Spleen (tissue), 11 donors: Measurements from ENCODE around the gene PLPP7. TPM values are rescaled to one million over a fixed set of nuclear protein-coding genes. Genes with fewer than 3 reads are reported as not detected.
A peak's percentile ranks its signal among the peaks of the same experiment; 100 is the strongest.

Experiments
- DNase-seq: peaks from one replicate; pipeline ENCODE4 v3.0.0-alpha.2; 2020
- H3K27ac ChIP-seq, 8 donors: fragments of 200-600 bp; sonication (generic) in 7 of 8; 1 replicate in 4 of 8; 2 replicates in 4 of 8; pipeline versions ENCODE4 v1.5.0 to v1.8.0; 2016 to 2021; ENCODE audit warnings: inconsistent platforms in 4 of 8, mild to moderate bottlenecking in 4 of 8, moderate library complexity in 1 of 8
- H3K27me3 ChIP-seq, 7 donors: fragments of 200-600 bp; sonication (generic) in 6 of 7; replicated peaks in 1 of 7; 1 replicate in 4 of 7; 2 replicates in 3 of 7; pipeline versions ENCODE4 v1.5.0 to v1.8.0; 2016 to 2021; ENCODE audit warnings: inconsistent platforms in 3 of 7, mild to moderate bottlenecking in 1 of 7
- H3K36me3 ChIP-seq, 6 donors: fragments of 200-600 bp; sonication (generic) in 5 of 6; 1 replicate in 4 of 6; 2 replicates in 2 of 6; pipeline versions ENCODE4 v1.5.0 to v1.8.0; 2016 to 2021; ENCODE audit warnings: inconsistent platforms in 2 of 6
- H3K4me1 ChIP-seq, 6 donors: fragments of 200-600 bp; sonication (generic) in 5 of 6; 1 replicate in 3 of 6; 2 replicates in 3 of 6; pipeline versions ENCODE4 v1.5.0 to v1.8.0; 2016 to 2021; ENCODE audit warnings: inconsistent platforms in 3 of 6
- H3K4me3 ChIP-seq, 8 donors: fragments of 200-600 bp; sonication (generic) in 7 of 8; 1 replicate in 4 of 8; 2 replicates in 4 of 8; pipeline versions ENCODE4 v1.5.0 to v1.8.0; 2016 to 2021; ENCODE audit warnings: inconsistent platforms in 4 of 8, mild to moderate bottlenecking in 4 of 8, moderate library complexity in 2 of 8
- H3K9me3 ChIP-seq, 8 donors: fragments of 200-600 bp; sonication (generic) in 7 of 8; 1 replicate in 4 of 8; 2 replicates in 4 of 8; pipeline versions ENCODE4 v1.5.0 to v1.8.0; 2016 to 2021; ENCODE audit warnings: inconsistent platforms in 4 of 8
- POLR2A ChIP-seq, 3 donors: fragments of 450-650 bp; IDR thresholded peaks; one replicate each; pipeline ENCODE4 v1.5.1; 2017; ENCODE audit warnings: antibody characterized with exemption in 3 of 3, mild to moderate bottlenecking in 1 of 3
- POLR2AphosphoS5 ChIP-seq, 3 donors: sonication (generic); formaldehyde crosslinking; IDR thresholded peaks; one replicate each; pipeline ENCODE4 v1.5.1; 2017; ENCODE audit warnings: antibody characterized with exemption in 3 of 3
- WGBS, 5 donors: extraction: QIAGEN DNeasy Blood & Tissue Kit in 3 of 5; methylation state at CpG; one replicate each; pipeline versions ENCODE4 v1.1.5 to v1.1.7; 2013 to 2018; 5-methylcytosine and 5-hydroxymethylcytosine counted together
- intact Hi-C: fragments of 100-400 bp; cut with DNase I; formaldehyde crosslinking; loops from one replicate; pipeline ENCODE4 v1.15.0; 2023; ENCODE audit warnings: low total_unique reads
- polyA plus RNA-seq, 3 donors: library from polyadenylated mRNA; stranded (reverse); fragments of 200-250 nt; gene quantifications; one replicate each; pipeline ENCODE4 v1.2.1, GENCODE V29; 2013
- total RNA-seq, 7 donors: library from RNA; depleted of rRNA in 3 of 7; stranded (reverse); fragments of >200 nt in 3 of 7; fragmentation: NEBNext Ultra II Directional in 4 of 7; extraction: Animal tissue kit (Norgen Biotek cat#: 25700) in 4 of 7; gene quantifications; one replicate each; pipeline versions ENCODE4 v1.1.0 to v1.2.1, GENCODE V29; 2016 to 2021
- TF ChIP-seq, protein P1 (sequence below), 11 experiments: fragments of 200-600 bp in 7 of 11; fragments of 450-650 bp in 4 of 11; sonication (generic) in 4 of 11; IDR thresholded peaks in 8 of 11; conservative IDR thresholded peaks in 3 of 11; 1 replicate in 7 of 11; 2 replicates in 4 of 11; pipeline versions ENCODE4 v1.4.0 to v1.8.0; 2016 to 2021; ENCODE audit warnings: antibody characterized with exemption in 11 of 11, inconsistent platforms in 4 of 11, mild to moderate bottlenecking in 1 of 11
- donor health status: healthy with polysubstance abuse.
- donor health status: DM: no; HTN: no; CAD: no; lungs with moderate emphysema.
- donor health status: DM: no; HTN: no; CAD: no.
- donor health status: Bipolar disorder and iron deficiency.
- donor health status: healthy.
- donor health status: DM: no; HTN: no; CAD: no.
- donor health status: DM: yes; HTN: yes; CAD: no.

Gene PLPP7
- total and polyA plus RNA-seq, 10 donors = 1.1 to 3.8 (median 2.7) TPM

- DNase-seq = peak; percentile 91
- H3K4me3 ChIP-seq = peak overlapping the region; percentile 78 to 96 (median 88)
- H3K4me1 ChIP-seq = peaks cover 9 to 81% (median 47%) of the 10 kb centered on the region in 6 donors
- H3K9me3 ChIP-seq = no peaks in the 10 kb centered on the region
- H3K27me3 ChIP-seq = peaks cover 0 to 28% (median 14%) of the 10 kb centered on the region in 7 donors
- intact Hi-C loops = no loop called here
- H3K36me3 ChIP-seq = no peaks in the 10 kb centered on the region
- TF ChIP-seq POLR2AphosphoS5 (IDR thresholded peaks at IDR 0.05) = no peak
- TF ChIP-seq, protein P1, sequence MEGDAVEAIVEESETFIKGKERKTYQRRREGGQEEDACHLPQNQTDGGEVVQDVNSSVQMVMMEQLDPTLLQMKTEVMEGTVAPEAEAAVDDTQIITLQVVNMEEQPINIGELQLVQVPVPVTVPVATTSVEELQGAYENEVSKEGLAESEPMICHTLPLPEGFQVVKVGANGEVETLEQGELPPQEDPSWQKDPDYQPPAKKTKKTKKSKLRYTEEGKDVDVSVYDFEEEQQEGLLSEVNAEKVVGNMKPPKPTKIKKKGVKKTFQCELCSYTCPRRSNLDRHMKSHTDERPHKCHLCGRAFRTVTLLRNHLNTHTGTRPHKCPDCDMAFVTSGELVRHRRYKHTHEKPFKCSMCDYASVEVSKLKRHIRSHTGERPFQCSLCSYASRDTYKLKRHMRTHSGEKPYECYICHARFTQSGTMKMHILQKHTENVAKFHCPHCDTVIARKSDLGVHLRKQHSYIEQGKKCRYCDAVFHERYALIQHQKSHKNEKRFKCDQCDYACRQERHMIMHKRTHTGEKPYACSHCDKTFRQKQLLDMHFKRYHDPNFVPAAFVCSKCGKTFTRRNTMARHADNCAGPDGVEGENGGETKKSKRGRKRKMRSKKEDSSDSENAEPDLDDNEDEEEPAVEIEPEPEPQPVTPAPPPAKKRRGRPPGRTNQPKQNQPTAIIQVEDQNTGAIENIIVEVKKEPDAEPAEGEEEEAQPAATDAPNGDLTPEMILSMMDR (IDR thresholded peaks at IDR 0.05 in 8 of 11, conservative IDR thresholded peaks at IDR 0.05 in 3 of 11) = peak in 2 of 11 experiments; percentile 16 to 25
- peak overlapping the region; percentile 74 to 97 (median 90) for H3K27ac ChIP-seq
- 0 to 1% (median 1%) methylated on average over 6 to 78 of the region's 78 CpGs for WGBS, 5 donors
Observed at GRCh38 chr9:131277287-131277909, 12.1 kb upstream of the PLPP7 start.

DNA sequence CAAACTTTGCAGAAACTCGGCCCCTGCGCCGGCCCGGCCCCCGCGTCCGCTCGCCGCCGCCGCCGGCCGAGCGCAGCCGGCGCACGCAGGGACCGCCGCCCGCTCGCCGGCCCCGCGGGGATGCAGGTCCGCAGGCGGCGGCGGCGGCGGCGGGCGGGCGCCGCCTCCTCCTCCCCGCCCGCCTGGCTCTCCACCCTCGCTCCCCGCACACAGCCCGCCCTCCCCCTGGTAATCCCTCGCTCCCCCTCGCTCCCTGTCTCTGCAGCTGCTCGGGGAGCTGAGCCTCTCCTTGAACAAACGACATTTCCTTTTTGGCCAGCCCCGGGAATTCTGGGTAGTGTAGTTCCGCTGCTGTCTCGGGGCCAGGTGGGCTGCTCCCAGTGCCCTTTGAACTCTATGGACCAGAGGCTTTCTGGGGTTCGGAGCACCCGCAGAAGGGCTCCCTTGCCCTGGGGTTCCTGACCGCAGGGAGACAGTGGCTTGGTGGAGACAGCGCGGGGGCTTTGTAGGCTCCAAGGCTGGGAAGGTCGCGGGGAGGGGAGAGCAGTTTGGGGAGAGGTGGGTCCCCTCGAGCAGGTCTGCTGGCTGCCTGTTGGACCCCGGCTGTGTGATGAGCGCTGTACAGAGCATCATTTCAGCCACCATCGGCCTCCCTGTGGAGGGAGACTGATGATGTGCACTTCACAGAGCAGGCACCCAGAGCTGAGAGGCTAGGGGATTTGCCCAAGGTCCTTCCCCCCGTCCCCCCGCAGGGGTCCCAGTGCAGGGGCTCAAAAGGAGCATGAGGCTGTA lies 11.4 kb upstream of the PLPP7 start:
- peaks cover 7 to 81% (median 47%) of the 10 kb centered on the region in 6 donors for H3K4me1 ChIP-seq
- intact Hi-C loops = no loop called here
- TF ChIP-seq POLR2AphosphoS5 (IDR thresholded peaks at IDR 0.05) (peak in 2 of 3 donors; percentile 72 to 80), POLR2A (IDR thresholded peaks at IDR 0.05) (no peak)

GRCh38 chr9:131278702-131279111 lies 10.8 kb upstream of the PLPP7 start:
- Histone ChIP-seq H3K9me3 (no peaks in the 10 kb centered on the region), H3K27ac (peak overlapping the region in 6 of 8 donors; percentile 55 to 97 (median 92)), H3K36me3 (no peaks in the 10 kb centered on the region), H3K4me3 (peak overlapping the region in 1 of 8 donors; percentile 92), H3K27me3 (peaks cover 0 to 40% (median 25%) of the 10 kb centered on the region in 7 donors), H3K4me1 (peaks cover 4 to 76% (median 41%) of the 10 kb centered on the region in 6 donors)
- TF ChIP-seq POLR2A (IDR thresholded peaks at IDR 0.05) (no peak), POLR2AphosphoS5 (IDR thresholded peaks at IDR 0.05) (no peak)
- TF ChIP-seq, protein P1 (IDR thresholded peaks at IDR 0.05 in 8 of 11, conservative IDR thresholded peaks at IDR 0.05 in 3 of 11) = no peak
- intact Hi-C loops = no loop called here
- WGBS, 5 donors = 30 to 48% (median 40%) methylated on average over 9 to 10 of the region's 10 CpGs
- peak; percentile 86 for DNase-seq

More for the DNA sequence above, 11.4 kb upstream of the PLPP7 start:
- Histone ChIP-seq H3K27me3 (peaks cover 0 to 35% (median 21%) of the 10 kb centered on the region in 7 donors), H3K4me3 (peak overlapping the region; percentile 78 to 96 (median 88)), H3K27ac (peak overlapping the region; percentile 74 to 97 (median 90)), H3K36me3 (no peaks in the 10 kb centered on the region), H3K9me3 (no peaks in the 10 kb centered on the region)
- DNase-seq = peak; percentile 93
- 8 to 12% (median 9%) methylated on average over 28 to 59 of the region's 59 CpGs for WGBS, 5 donors

DNA sequence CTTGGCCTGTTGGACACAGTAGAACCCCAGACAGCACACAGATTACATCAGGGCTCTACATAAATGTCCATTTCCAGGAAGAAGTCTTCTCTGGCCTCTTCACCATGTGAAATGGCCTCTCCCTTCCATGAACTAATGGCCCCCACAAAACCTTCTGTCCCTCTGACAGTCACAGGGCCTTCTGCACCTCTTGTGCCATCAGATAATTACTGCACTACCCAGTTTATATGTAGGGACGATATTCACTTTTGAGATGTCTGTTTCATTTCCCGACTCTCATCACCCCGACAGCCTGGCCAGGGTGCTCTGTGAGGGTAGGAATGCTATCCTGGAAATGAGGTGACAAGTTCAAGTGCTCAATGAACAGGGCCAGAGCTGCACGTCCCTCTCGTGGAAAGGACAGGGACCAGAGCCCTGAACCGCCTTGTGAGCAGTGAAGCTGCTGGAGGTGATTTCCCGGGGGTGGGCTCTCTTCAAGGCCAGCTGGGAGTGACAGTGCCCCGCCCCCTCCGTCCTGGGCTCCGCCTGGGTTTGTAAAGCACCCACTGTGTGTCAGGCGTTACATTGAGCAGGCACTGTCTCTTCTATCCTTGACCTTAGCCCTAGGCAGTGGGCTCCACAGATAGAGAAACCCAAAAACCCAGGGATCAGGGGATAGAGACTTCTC lies 10.2 kb upstream of the PLPP7 start:
- DNase-seq = no peak
- TF ChIP-seq, protein P1 (IDR thresholded peaks at IDR 0.05 in 8 of 11, conservative IDR thresholded peaks at IDR 0.05 in 3 of 11) = no peak
- TF ChIP-seq POLR2A (IDR thresholded peaks at IDR 0.05) (no peak), POLR2AphosphoS5 (IDR thresholded peaks at IDR 0.05) (no peak)
- no peak overlapping the region for H3K4me3 ChIP-seq
- peaks cover 0 to 40% (median 25%) of the 10 kb centered on the region in 7 donors for H3K27me3 ChIP-seq
- H3K36me3 ChIP-seq = no peaks in the 10 kb centered on the region
- peak overlapping the region in 5 of 8 donors; percentile 90 to 97 (median 93) for H3K27ac ChIP-seq
- WGBS, 5 donors = 74 to 86% (median 83%) methylated on average over 6 to 11 of the region's 11 CpGs
- H3K9me3 ChIP-seq = no peaks in the 10 kb centered on the region
- peaks cover 4 to 70% (median 37%) of the 10 kb centered on the region in 6 donors for H3K4me1 ChIP-seq
- intact Hi-C loops = no loop called here
